Fibroblast of lung (primary cell): ENCODE measurements around the gene CCDC121. TPM values are rescaled to one million over a fixed set of nuclear protein-coding genes. Genes with fewer than 3 reads are reported as not detected.

Experiments used
- DNase-seq, 2 donors: peaks; one replicate each; pipeline versions ENCODE4 v3.0.0 to v3.0.0-alpha.2; 2010; ENCODE audit warnings: low read depth in 2 of 2
- H2AFZ ChIP-seq: 2 replicates; pipeline ENCODE4 v1.5.1; 2012; ENCODE audit warnings: low read length, control low read depth, inconsistent platforms
- H3K27ac ChIP-seq: 2 replicates; pipeline ENCODE4 v1.5.1; 2011; ENCODE audit warnings: low read length, control low read depth; ENCODE audit not compliant: insufficient read depth
- H3K27me3 ChIP-seq: 2 replicates; pipeline ENCODE4 v1.5.1; 2011; ENCODE audit warnings: mild to moderate bottlenecking, low read length; ENCODE audit not compliant: control insufficient read depth, insufficient read depth
- H3K36me3 ChIP-seq: 2 replicates; pipeline ENCODE4 v1.5.1; 2011; ENCODE audit warnings: low read length; ENCODE audit not compliant: control insufficient read depth, insufficient read depth
- H3K4me1 ChIP-seq: 2 replicates; pipeline ENCODE4 v1.5.1; 2011; ENCODE audit warnings: low read length; ENCODE audit not compliant: control insufficient read depth, insufficient read depth; ENCODE audit errors: extremely low read depth
- H3K4me2 ChIP-seq: 2 replicates; pipeline ENCODE4 v1.5.1; 2011; ENCODE audit warnings: low read length, control low read depth; ENCODE audit not compliant: insufficient read depth; ENCODE audit errors: extremely low read depth
- H3K4me3 ChIP-seq, 4 experiments: fragments of 200-600 bp in 1 of 4; sonication (generic) in 1 of 4; replicated peaks in 1 of 4; 2 replicates each; pipeline ENCODE4 v1.5.1; 2011 to 2016; ENCODE audit warnings: low read length in 4 of 4, low read depth in 3 of 4, mild to moderate bottlenecking in 3 of 4, control low read depth in 2 of 4, inconsistent platforms in 1 of 4, mixed read lengths in 1 of 4; ENCODE audit not compliant: insufficient read depth in 1 of 4; ENCODE audit errors: control extremely low read depth in 1 of 4
- H3K79me2 ChIP-seq: 2 replicates; pipeline ENCODE4 v1.5.1; 2012; ENCODE audit warnings: mild to moderate bottlenecking, low read length, inconsistent platforms; ENCODE audit not compliant: control insufficient read depth, insufficient read depth
- H3K9ac ChIP-seq: 2 replicates; pipeline ENCODE4 v1.5.1; 2011; ENCODE audit warnings: mild to moderate bottlenecking, low read length, control low read depth; ENCODE audit not compliant: insufficient read depth
- H3K9me3 ChIP-seq: 2 replicates; pipeline ENCODE4 v1.5.1; 2012; ENCODE audit warnings: low read depth, low read length; ENCODE audit not compliant: control insufficient read depth, insufficient read depth
- H4K20me1 ChIP-seq: 2 replicates; pipeline ENCODE4 v1.5.1; 2011; ENCODE audit warnings: low read length; ENCODE audit not compliant: control insufficient read depth, insufficient read depth; ENCODE audit errors: extremely low read depth
- EZH2 ChIP-seq: IDR thresholded peaks from 2 replicates; pipeline ENCODE4 v1.5.1; 2012; ENCODE audit warnings: low read length, control low read depth, mild to moderate bottlenecking; ENCODE audit errors: missing control alignments
- polyA plus RNA-seq, 2 donors: library from polyadenylated mRNA; depleted of rRNA in 1 of 2; stranded (reverse) in 1 of 2; unstranded in 1 of 2; fragments of >200 nt; gene quantifications; 2 replicates each; pipeline ENCODE4 v1.2.1, GENCODE V29; 2011 to 2012; ENCODE audit warnings: missing spikeins in 1 of 2
- total RNA-seq: library from RNA; depleted of rRNA; stranded (reverse); fragments of >200 nt; gene quantifications from 2 replicates; pipeline ENCODE4 v1.2.1, GENCODE V29; 2014
- TF ChIP-seq, protein P1 (sequence below), 2 donors: IDR thresholded peaks in 1 of 2; conservative IDR thresholded peaks in 1 of 2; 1 replicate in 1 of 2; 2 replicates in 1 of 2; pipeline ENCODE4 v1.5.1; 2011 to 2012; ENCODE audit warnings: low read length in 2 of 2, control low read depth in 1 of 2, inconsistent platforms in 1 of 2, low read depth in 1 of 2, mild to moderate bottlenecking in 1 of 2

Gene CCDC121
- total and polyA plus RNA-seq, 2 donors (not counting 1 experiment from before 2014, with no cell fraction given), result 1.4 to 2.0 TPM

DNA sequence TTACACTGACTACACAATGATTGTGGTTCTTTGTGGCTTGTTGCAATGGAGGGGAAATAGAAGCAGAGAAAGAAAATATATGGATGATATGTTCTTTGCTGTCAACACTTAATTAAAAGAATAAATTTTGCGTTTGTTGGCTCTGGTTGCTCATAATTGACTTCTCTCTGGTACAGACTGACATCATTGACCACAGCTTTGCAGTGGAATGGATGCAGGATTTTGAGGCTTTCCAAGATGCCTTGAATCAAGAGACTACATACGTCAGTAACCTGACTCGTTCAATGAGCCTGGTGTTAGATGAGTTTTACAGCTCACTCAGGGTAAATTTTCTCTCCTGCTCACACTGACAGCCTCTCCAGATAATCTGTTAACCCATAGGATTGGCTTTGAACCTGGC lies 9.9 kb upstream of the CCDC121 start:
- Histone ChIP-seq H3K9me3 (no peaks in the 10 kb centered on the region), H3K27me3 (no peaks in the 10 kb centered on the region), H3K27ac (peak overlapping the region; percentile 33), H3K79me2 (no peaks in the 10 kb centered on the region), H3K4me1 (no peaks in the 10 kb centered on the region), H3K9ac (no peak overlapping the region), H4K20me1 (no peaks in the 10 kb centered on the region), H2AFZ (no peak overlapping the region), H3K4me3 (no peak overlapping the region), H3K36me3 (peaks cover 6% of the 10 kb centered on the region), H3K4me2 (no peak overlapping the region)
- peak; percentile 68 to 95 for DNase-seq
- no peak for TF ChIP-seq EZH2
- TF ChIP-seq, protein P1, sequence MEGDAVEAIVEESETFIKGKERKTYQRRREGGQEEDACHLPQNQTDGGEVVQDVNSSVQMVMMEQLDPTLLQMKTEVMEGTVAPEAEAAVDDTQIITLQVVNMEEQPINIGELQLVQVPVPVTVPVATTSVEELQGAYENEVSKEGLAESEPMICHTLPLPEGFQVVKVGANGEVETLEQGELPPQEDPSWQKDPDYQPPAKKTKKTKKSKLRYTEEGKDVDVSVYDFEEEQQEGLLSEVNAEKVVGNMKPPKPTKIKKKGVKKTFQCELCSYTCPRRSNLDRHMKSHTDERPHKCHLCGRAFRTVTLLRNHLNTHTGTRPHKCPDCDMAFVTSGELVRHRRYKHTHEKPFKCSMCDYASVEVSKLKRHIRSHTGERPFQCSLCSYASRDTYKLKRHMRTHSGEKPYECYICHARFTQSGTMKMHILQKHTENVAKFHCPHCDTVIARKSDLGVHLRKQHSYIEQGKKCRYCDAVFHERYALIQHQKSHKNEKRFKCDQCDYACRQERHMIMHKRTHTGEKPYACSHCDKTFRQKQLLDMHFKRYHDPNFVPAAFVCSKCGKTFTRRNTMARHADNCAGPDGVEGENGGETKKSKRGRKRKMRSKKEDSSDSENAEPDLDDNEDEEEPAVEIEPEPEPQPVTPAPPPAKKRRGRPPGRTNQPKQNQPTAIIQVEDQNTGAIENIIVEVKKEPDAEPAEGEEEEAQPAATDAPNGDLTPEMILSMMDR (conservative IDR thresholded peaks at IDR 0.05 in 1 of 2, IDR thresholded peaks at IDR 0.05 in 1 of 2; ENCODE audit: low read depth in 1 of 2, low read length in 2 of 2), result no peak

DNA sequence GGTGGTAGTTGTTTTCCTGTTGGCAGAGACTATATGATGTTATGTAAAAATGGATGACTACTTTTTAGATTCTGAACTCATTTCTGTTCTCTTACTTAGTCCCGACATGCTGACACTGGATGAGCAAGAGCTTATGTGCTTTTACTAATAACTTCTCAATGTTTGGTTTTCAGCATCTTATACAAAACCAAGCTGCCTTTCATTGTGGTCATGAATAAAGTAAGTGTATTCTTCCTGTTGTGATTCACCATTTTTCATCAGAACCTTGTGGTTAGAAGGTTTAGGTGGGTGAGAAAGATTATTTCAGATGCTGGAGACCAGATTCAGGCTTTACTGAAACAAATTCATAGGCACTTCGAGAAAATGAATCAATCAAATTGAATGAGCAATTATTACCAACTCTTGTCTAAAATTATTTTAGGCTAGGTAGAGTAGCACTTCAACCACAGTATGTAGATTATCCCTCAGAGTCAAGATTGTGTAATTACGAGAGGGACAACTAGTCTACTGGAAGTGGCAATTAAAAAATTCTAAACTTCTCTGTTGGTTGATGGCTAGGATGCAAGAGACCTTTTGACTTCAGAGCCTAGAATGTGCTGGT lies 9.3 kb upstream of the CCDC121 start:
- Histone ChIP-seq H3K9ac (no peak overlapping the region), H3K4me1 (no peaks in the 10 kb centered on the region), H3K4me2 (no peak overlapping the region), H3K27me3 (no peaks in the 10 kb centered on the region), H4K20me1 (no peaks in the 10 kb centered on the region), H2AFZ (no peak overlapping the region), H3K9me3 (no peaks in the 10 kb centered on the region), H3K36me3 (peaks cover 6% of the 10 kb centered on the region), H3K4me3 (no peak overlapping the region), H3K79me2 (no peaks in the 10 kb centered on the region), H3K27ac (no peak overlapping the region)
- peak; percentile 33 to 97 for DNase-seq
- no peak for TF ChIP-seq EZH2
- TF ChIP-seq, protein P1 (conservative IDR thresholded peaks at IDR 0.05 in 1 of 2, IDR thresholded peaks at IDR 0.05 in 1 of 2; ENCODE audit: low read depth in 1 of 2, low read length in 2 of 2), result no peak

DNA sequence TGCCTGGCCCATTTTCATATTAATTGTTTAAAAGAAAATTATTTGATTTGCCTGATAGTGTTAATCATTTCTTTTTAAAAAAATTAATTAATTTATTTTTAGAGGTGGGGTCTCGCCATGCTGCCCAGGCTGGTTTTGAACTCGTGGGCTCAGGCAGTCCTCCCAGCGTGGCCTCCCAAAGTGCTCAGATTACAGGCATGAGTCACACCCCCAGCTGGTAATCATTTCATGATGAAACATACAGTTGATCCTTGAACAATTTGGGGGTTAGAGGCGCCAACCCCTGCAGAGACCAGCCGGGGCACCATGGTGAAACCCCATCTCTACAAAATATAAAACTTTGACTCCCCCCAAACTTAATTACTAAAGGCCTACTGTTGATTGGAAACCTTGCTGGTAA lies 8.0 kb upstream of the CCDC121 start:
- no peak overlapping the region for H3K4me2 ChIP-seq
- TF ChIP-seq, protein P1 (conservative IDR thresholded peaks at IDR 0.05 in 1 of 2, IDR thresholded peaks at IDR 0.05 in 1 of 2; ENCODE audit: low read depth in 1 of 2, low read length in 2 of 2), result no peak
- no peak for TF ChIP-seq EZH2
- no peak overlapping the region for H3K27ac ChIP-seq
- H3K4me3 ChIP-seq, result no peak overlapping the region
- H2AFZ ChIP-seq, result no peak overlapping the region
- H3K79me2 ChIP-seq, result no peaks in the 10 kb centered on the region
- peak in 1 of 2 donors; percentile 28 for DNase-seq
- no peaks in the 10 kb centered on the region for H4K20me1 ChIP-seq
- no peaks in the 10 kb centered on the region for H3K27me3 ChIP-seq
- H3K9ac ChIP-seq, result no peak overlapping the region
- no peaks in the 10 kb centered on the region for H3K9me3 ChIP-seq
- H3K36me3 ChIP-seq, result peaks cover 6% of the 10 kb centered on the region
- H3K4me1 ChIP-seq, result no peaks in the 10 kb centered on the region
